Ovary (tissue), 9 donors: ENCODE data around the gene SURF4. TPM values are rescaled to one million over a fixed set of nuclear protein-coding genes. Genes with fewer than 3 reads are reported as not detected.
"Not testable (repeated sequence)": the region's sequence is repeated elsewhere in the genome, so short reads cannot be mapped to it uniquely, and the experiment has no call there.

Experiments
- DNase-seq, 5 donors: peaks; one replicate each; pipeline ENCODE4 v3.0.0-alpha.2; 2019 to 2020
- H3K27ac ChIP-seq, 2 donors: fragments of 200-600 bp; one replicate each; pipeline versions ENCODE4 v1.5.1 to v1.8.0; 2019 to 2022
- H3K27me3 ChIP-seq: fragments of 200-600 bp; one replicate; pipeline ENCODE4 v1.8.0; 2022
- H3K36me3 ChIP-seq: fragments of 200-600 bp; sonication (generic); one replicate; pipeline ENCODE4 v1.5.1; 2019
- H3K4me1 ChIP-seq: one replicate; pipeline ENCODE4 v1.8.1; 2013; ENCODE audit warnings: mild to moderate bottlenecking, moderate library complexity; ENCODE audit not compliant: insufficient read depth
- H3K4me3 ChIP-seq: fragments of 200-600 bp; sonication (generic); one replicate; pipeline ENCODE4 v1.5.1; 2017
- H3K9me3 ChIP-seq, 2 donors: fragments of 200-600 bp in 1 of 2; sonication (generic) in 1 of 2; one replicate each; pipeline versions ENCODE4 v1.5.1 to v1.8.1; 2013 to 2019; ENCODE audit warnings: mild to moderate bottlenecking in 1 of 2, moderate library complexity in 1 of 2
- CTCF ChIP-seq, 3 donors: fragments of 450-650 bp in 2 of 3; fragments of 200-600 bp in 1 of 3; IDR thresholded peaks; one replicate each; pipeline versions ENCODE4 v1.5.1 to v1.8.0; 2016 to 2022; ENCODE audit warnings: antibody characterized with exemption in 3 of 3, mild to moderate bottlenecking in 1 of 3
- EP300 ChIP-seq: sonication (generic); formaldehyde crosslinking; IDR thresholded peaks from one replicate; pipeline ENCODE4 v1.6.1; 2017; ENCODE audit warnings: antibody characterized with exemption
- POLR2A ChIP-seq: fragments of 450-650 bp; IDR thresholded peaks from one replicate; pipeline ENCODE4 v1.6.1; 2017; ENCODE audit warnings: antibody characterized with exemption, mild to moderate bottlenecking, moderate library complexity
- WGBS, 3 donors: extraction: QIAGEN DNeasy Blood & Tissue Kit in 1 of 3; methylation state at CpG; one replicate each; pipeline versions ENCODE4 v1.1.5 to v1.1.7; 2013 to 2017; 5-methylcytosine and 5-hydroxymethylcytosine counted together
- intact Hi-C, 4 donors: fragments of 100-400 bp; cut with DNase I; formaldehyde crosslinking; loops; one replicate each; pipeline versions ENCODE4 v1.11.0 to v1.15.1; 2022 to 2023
- polyA plus RNA-seq, 2 donors: library from polyadenylated mRNA; stranded (reverse); fragments of 200-250 nt in 1 of 2; fragments of 350-450 nt in 1 of 2; fragmentation: Illumina TruSeq in 1 of 2; extraction: RNeasy Lipid Tissue Mini Kit (QIAGEN cat#74804) in 1 of 2; gene quantifications; one replicate each; pipeline ENCODE4 v1.2.3, GENCODE V29; 2013 to 2014
- small RNA-seq: library from RNA; depleted of rRNA; stranded (forward); fragments of <200 nt; gene quantifications from one replicate; pipeline ENCODE3, GENCODE V24; 2016
- total RNA-seq, 7 donors: library from RNA; depleted of rRNA in 2 of 7; stranded (reverse); fragments of >200 nt in 2 of 7; fragmentation: NEBNext Ultra II Directional in 3 of 7; extraction: Animal tissue kit (Norgen Biotek cat#: 25700) in 3 of 7; gene quantifications; one replicate each; pipeline versions ENCODE4 v1.1.0 to v1.2.4, GENCODE V29; 2016 to 2023
- donor health status: DM: no; HTN: no; CAD: no; lungs with moderate emphysema.
- donor health status: DM: no; HTN: no; CAD: no.
- donor health status: Bipolar disorder and iron deficiency.
- donor health status: DM: yes; HTN: yes; CAD: no.
- donor health status: DM: no; HTN: no; CAD: no.
- donor health status: DM: yes; HTN: yes; CAD: no.

Gene SURF4
- total and polyA plus RNA-seq, 9 donors, result 58.7 to 165 (median 107) TPM

GRCh38 chr9:133320421-133320881, 55.4 kb downstream of the SURF4 start:
- no peak for TF ChIP-seq POLR2A
- TF ChIP-seq EP300, result no peak
- no peak for TF ChIP-seq CTCF (IDR thresholded peaks at IDR 0.05)
- Histone ChIP-seq H3K27ac (no peak overlapping the region), H3K36me3 (no peaks in the 10 kb centered on the region), H3K9me3 (no peaks in the 10 kb centered on the region), H3K27me3 (no peaks in the 10 kb centered on the region), H3K4me3 (no peak overlapping the region), H3K4me1 (no peaks in the 10 kb centered on the region)
- intact Hi-C loops, result loop anchor here in 1 of 4 donors (10.0 kb wide), 1 partner anchor 136 kb away; no protein-coding TSS in a partner anchor
- DNase-seq, result no peak
- WGBS, 3 donors, result 72 to 77% (median 75%) methylated on average over 13 of the region's 13 CpGs

- H3K4me3 ChIP-seq, H3K4me1 ChIP-seq, H3K27me3 ChIP-seq, intact Hi-C loops, H3K27ac ChIP-seq, H3K36me3 ChIP-seq, DNase-seq, H3K9me3 ChIP-seq: not testable (repeated sequence)
- 67 to 82% (median 77%) methylated on average over 11 to 13 of the region's 13 CpGs for WGBS, 3 donors
Observed at GRCh38 chr9:133317551-133317950, 58.3 kb downstream of the SURF4 start.

GRCh38 chr9:133315997-133316396, 59.9 kb downstream of the SURF4 start:
- 58 to 75% (median 65%) methylated on average over 2 of the region's 2 CpGs for WGBS, 3 donors
- TF ChIP-seq POLR2A, result no peak
- no peak for TF ChIP-seq EP300
- no peak for TF ChIP-seq CTCF (IDR thresholded peaks at IDR 0.05)
- intact Hi-C loops, result no loop called here
- H3K27me3 ChIP-seq, result no peaks in the 10 kb centered on the region
- DNase-seq, result no peak
- no peaks in the 10 kb centered on the region for H3K4me1 ChIP-seq
- no peak overlapping the region for H3K27ac ChIP-seq
- H3K9me3 ChIP-seq, result no peaks in the 10 kb centered on the region
- H3K4me3 ChIP-seq, result no peak overlapping the region
- no peaks in the 10 kb centered on the region for H3K36me3 ChIP-seq

Small RNAs within 50 kb of the gene (small RNA-seq; reads per million reads assigned to genes)
- gene RF00019, result not detected
- gene SNORD24, result not detected
- not detected for gene SNORD36A
- gene SNORD36B, result not detected
- not detected for gene SNORD36C

Other genes starting within 250 kb of the SURF4 start
- gene GBGT1, start 212.1 kb downstream of the SURF4 start, total RNA-seq, result 10 to 100 TPM; 11.0 to 43.3 (median 25.9) TPM
- 10 to 100 TPM in 1 of 2 donors, 1 to 10 TPM in 1; 3.9 to 12.9 TPM for gene GBGT1, start 212.1 kb downstream of the SURF4 start, polyA plus RNA-seq
- gene OBP2B, start 166.8 kb downstream of the SURF4 start, total RNA-seq, result 1 to 10 TPM in 2 of 7 donors, under 1 TPM in 2, not detected in 3; 0.33 to 5.3 (median 2.7) TPM
- not detected for gene OBP2B, start 166.8 kb downstream of the SURF4 start, polyA plus RNA-seq
- 10 to 100 TPM; 16.0 to 27.7 (median 22.0) TPM for gene ABO, start 100.9 kb downstream of the SURF4 start, total RNA-seq
- gene ABO, start 100.9 kb downstream of the SURF4 start, polyA plus RNA-seq, result 10 to 100 TPM; 18.5 to 21.1 TPM
- 10 to 100 TPM; 13.6 to 24.9 (median 21.0) TPM for gene SURF6, start 39.9 kb downstream of the SURF4 start, total RNA-seq
- gene SURF6, start 39.9 kb downstream of the SURF4 start, polyA plus RNA-seq, result 10 to 100 TPM; 12.7 to 24.0 TPM
- 10 to 100 TPM; 20.6 to 43.8 (median 38.7) TPM for gene MED22, start 27.9 kb downstream of the SURF4 start, total RNA-seq
- 10 to 100 TPM in 1 of 2 donors, 1 to 10 TPM in 1; 8.3 to 24.5 TPM for gene MED22, start 27.9 kb downstream of the SURF4 start, polyA plus RNA-seq
- 1,000 to 10,000 TPM; 3,805 to 5,253 (median 4,187) TPM for gene RPL7A, start 27.8 kb downstream of the SURF4 start, total RNA-seq
- gene RPL7A, start 27.8 kb downstream of the SURF4 start, polyA plus RNA-seq, result 1,000 to 10,000 TPM; 5,821 to 6,397 TPM
- gene SURF1, start 19.6 kb downstream of the SURF4 start, total RNA-seq, result 10 to 100 TPM; 23.5 to 44.7 (median 33.8) TPM
- 10 to 100 TPM; 36.8 to 51.3 TPM for gene SURF1, start 19.6 kb downstream of the SURF4 start, polyA plus RNA-seq
- 10 to 100 TPM; 13.7 to 30.4 (median 15.8) TPM for gene SURF2, start 19.5 kb downstream of the SURF4 start, total RNA-seq
- 10 to 100 TPM in 1 of 2 donors, 1 to 10 TPM in 1; 8.6 to 21.4 TPM for gene SURF2, start 19.5 kb downstream of the SURF4 start, polyA plus RNA-seq
- 1 to 10 TPM in 5 of 7 donors, under 1 TPM in 2; 0.48 to 1.7 (median 1.2) TPM for gene STKLD1, start 306 bp upstream of the SURF4 start, total RNA-seq
- 1 to 10 TPM; 1.3 to 2.3 TPM for gene STKLD1, start 306 bp upstream of the SURF4 start, polyA plus RNA-seq
- gene REXO4, start 42.0 kb upstream of the SURF4 start, total RNA-seq, result 10 to 100 TPM; 15.9 to 31.0 (median 21.9) TPM
- 10 to 100 TPM; 17.6 to 22.3 TPM for gene REXO4, start 42.0 kb upstream of the SURF4 start, polyA plus RNA-seq
- gene ADAMTS13, start 46.3 kb upstream of the SURF4 start, total RNA-seq, result 1 to 10 TPM; 1.8 to 4.2 (median 3.6) TPM
- gene ADAMTS13, start 46.3 kb upstream of the SURF4 start, polyA plus RNA-seq, result 1 to 10 TPM in 1 of 2 donors, under 1 TPM in 1; 0.45 to 3.8 TPM
- 10 to 100 TPM in 6 of 7 donors, 1 to 10 TPM in 1; 8.2 to 23.4 (median 18.6) TPM for gene CACFD1, start 83.9 kb upstream of the SURF4 start, total RNA-seq
- 10 to 100 TPM in 1 of 2 donors, 1 to 10 TPM in 1; 1.6 to 16.0 TPM for gene CACFD1, start 83.9 kb upstream of the SURF4 start, polyA plus RNA-seq
- 1 to 10 TPM in 4 of 7 donors, under 1 TPM in 3; 0.48 to 7.4 (median 1.1) TPM for gene SLC2A6, start 103.0 kb upstream of the SURF4 start, total RNA-seq
- under 1 TPM; 0.37 to 0.93 TPM for gene SLC2A6, start 103.0 kb upstream of the SURF4 start, polyA plus RNA-seq
- not detected for gene MYMK, start 148.9 kb upstream of the SURF4 start, total RNA-seq
- gene MYMK, start 148.9 kb upstream of the SURF4 start, polyA plus RNA-seq, result not detected
- 10 to 100 TPM in 1 of 7 donors, 1 to 10 TPM in 6; 1.3 to 18.5 (median 1.9) TPM for gene ADAMTSL2, start 158.6 kb upstream of the SURF4 start, total RNA-seq
- 1 to 10 TPM in 1 of 2 donors, under 1 TPM in 1; 0.27 to 1.9 TPM for gene ADAMTSL2, start 158.6 kb upstream of the SURF4 start, polyA plus RNA-seq
- under 1 TPM in 1 of 7 donors, not detected in 6; 0.30 TPM for gene FAM163B, start 233.3 kb upstream of the SURF4 start, total RNA-seq
- under 1 TPM in 1 of 2 donors, not detected in 1; 0.21 TPM for gene FAM163B, start 233.3 kb upstream of the SURF4 start, polyA plus RNA-seq